ENCODE data around the gene SOST. TPM values are rescaled to one million over a fixed set of nuclear protein-coding genes. Genes with fewer than 3 reads are reported as not detected.

SOST gene
- total RNA-seq, 4 donors from 2014 or later: 0.49 TPM; not detected in 3

- no peak for TF ChIP-seq POLR2A (IDR thresholded peaks at IDR 0.05)
- no peak for TF ChIP-seq CTCF (IDR thresholded peaks at IDR 0.05)
- Histone ChIP-seq H3K36me3 (peaks cover 5 to 58% (median 19%) of the 10 kb centered on the region in 3 donors), H3K27ac (peak overlapping the region in 2 of 4 donors; percentile 11 to 56), H3K4me3 (no peak overlapping the region), H3K9me3 (no peaks in the 10 kb centered on the region), H3K27me3 (no peaks in the 10 kb centered on the region), H3K4me1 (peaks cover 4 to 12% (median 7%) of the 10 kb centered on the region in 3 donors)
- intact Hi-C loops (cut with DNase I): no loop called here
- no peak for DNase-seq
- WGBS, 2 donors: 79 to 87% methylated on average over 5 to 6 of the region's 6 CpGs
Observed at GRCh38 chr17:43767053-43767712, 8.6 kb upstream of the SOST start.

- Histone ChIP-seq H3K9me3 (no peaks in the 10 kb centered on the region), H3K4me3 (no peak overlapping the region), H3K36me3 (peaks cover 5 to 51% (median 19%) of the 10 kb centered on the region in 3 donors), H3K27me3 (no peaks in the 10 kb centered on the region), H3K27ac (peak overlapping the region in 2 of 4 donors; percentile 11 to 56), H3K4me1 (peaks cover 4 to 10% (median 7%) of the 10 kb centered on the region in 3 donors)
- no peak for DNase-seq
- WGBS, 2 donors: 49 to 51% methylated on average over 7 of the region's 7 CpGs
- intact Hi-C loops (cut with DNase I): no loop called here
- TF ChIP-seq CTCF (IDR thresholded peaks at IDR 0.05): peak; percentile 61 to 85 (median 71)
- TF ChIP-seq POLR2A (IDR thresholded peaks at IDR 0.05): no peak
Observed at GRCh38 chr17:43766413-43767052, 7.9 kb upstream of the SOST start.

GRCh38 chr17:43760254-43760852 is 1.8 kb upstream of the SOST start:
- Histone ChIP-seq H3K27me3 (peaks cover 0 to 36% (median 1%) of the 10 kb centered on the region in 4 donors), H3K4me3 (no peak overlapping the region), H3K27ac (no peak overlapping the region), H3K4me1 (peaks cover 4 to 21% (median 8%) of the 10 kb centered on the region in 3 donors), H3K9me3 (no peaks in the 10 kb centered on the region), H3K36me3 (no peaks in the 10 kb centered on the region)
- DNase-seq: no peak
- WGBS, 2 donors: 0 to 1% methylated on average over 5 to 6 of the region's 10 CpGs
- peak; percentile 95 to 100 (median 99) for TF ChIP-seq CTCF (IDR thresholded peaks at IDR 0.05)
- TF ChIP-seq POLR2A (IDR thresholded peaks at IDR 0.05): no peak
- intact Hi-C loops (cut with DNase I): no loop called here

GRCh38 chr17:43759836-43760235 is 1.2 kb upstream of the SOST start:
- peaks cover 0 to 41% (median 6%) of the 10 kb centered on the region in 4 donors for H3K27me3 ChIP-seq
- intact Hi-C loops (cut with DNase I): loop anchor here (2.0 kb wide), 1 partner anchor 63 kb away; no protein-coding TSS in a partner anchor
- peaks cover 8 to 26% (median 13%) of the 10 kb centered on the region in 3 donors for H3K4me1 ChIP-seq
- TF ChIP-seq POLR2A (IDR thresholded peaks at IDR 0.05): no peak
- TF ChIP-seq CTCF (IDR thresholded peaks at IDR 0.05): no peak
- DNase-seq: no peak
- no peaks in the 10 kb centered on the region for H3K36me3 ChIP-seq
- 17 to 32% methylated on average over 3 to 5 of the region's 7 CpGs for WGBS, 2 donors
- no peaks in the 10 kb centered on the region for H3K9me3 ChIP-seq
- H3K4me3 ChIP-seq: no peak overlapping the region
- no peak overlapping the region for H3K27ac ChIP-seq

- intact Hi-C loops (cut with DNase I): loop anchor here (2.0 kb wide), 1 partner anchor 61 kb away; no protein-coding TSS in a partner anchor
- H3K4me3 ChIP-seq: no peak overlapping the region
- 77% methylated on average over 5 to 6 of the region's 6 CpGs for WGBS, 2 donors
- H3K27me3 ChIP-seq: peaks cover 0 to 56% (median 7%) of the 10 kb centered on the region in 4 donors
- H3K36me3 ChIP-seq: no peaks in the 10 kb centered on the region
- no peaks in the 10 kb centered on the region for H3K9me3 ChIP-seq
- no peak for DNase-seq
- TF ChIP-seq POLR2A (IDR thresholded peaks at IDR 0.05) (no peak), CTCF (IDR thresholded peaks at IDR 0.05) (no peak)
- no peak overlapping the region for H3K27ac ChIP-seq
- peaks cover 8 to 27% (median 13%) of the 10 kb centered on the region in 3 donors for H3K4me1 ChIP-seq
Observed at GRCh38 chr17:43758086-43758485, 505 bp downstream of the SOST start.

All from esophagus squamous epithelium (tissue), 5 donors.